GM18517 (cell line): ENCODE results near the gene BLTP2.

Experiments
- ATAC-seq: cut with Tn5 transposase; IDR thresholded peaks from one replicate; pipeline ENCODE4 v1.9.1; 2021; ENCODE audit warnings: mild to moderate bottlenecking, moderate library complexity; ENCODE audit not compliant: unreplicated experiment

BLTP2 gene

GRCh38 chr17:28599311-28600184, 45.4 kb downstream of the BLTP2 start:
- ATAC-seq = peak; percentile 54

- ATAC-seq = peak; percentile 56
Observed at GRCh38 chr17:28598799-28599310, 46.1 kb downstream of the BLTP2 start, which contains the start of gene SPAG5. Gene SPAG5 (minus strand): TSS chr17:28599025. CDS start chr17:28598946, 79 bp downstream.

GRCh38 chr17:28598389-28598788, 46.6 kb downstream of the BLTP2 start:
- no peak for ATAC-seq

GRCh38 chr17:28597606-28598383, 47.2 kb downstream of the BLTP2 start:
- ATAC-seq = no peak
